HG03196 (cell line): Measurements from ENCODE around the gene ZCWPW1.
A peak's percentile ranks its signal among the peaks of the same experiment; 100 is the strongest.

Experiments
- ATAC-seq: cut with Tn5 transposase; IDR thresholded peaks from one replicate; pipeline ENCODE4 v1.9.1; 2021; ENCODE audit not compliant: unreplicated experiment

The ZCWPW1 gene

GRCh38 chr7:100428199-100428966, at the start of gene ZCWPW1:
TSS of gene ZCWPW1 (minus strand) at chr7:100428703. CDS start at chr7:100420649, 8,054 bp downstream.
- ATAC-seq, result peak; percentile 51

GRCh38 chr7:100477871-100478267, 49.4 kb upstream of the ZCWPW1 start:
- no peak for ATAC-seq

- no peak for ATAC-seq
Observed at GRCh38 chr7:100476903-100477870, 48.7 kb upstream of the ZCWPW1 start.

GRCh38 chr7:100476101-100476780, 47.7 kb upstream of the ZCWPW1 start:
- ATAC-seq, result no peak

- no peak for ATAC-seq
Observed at GRCh38 chr7:100475549-100475948, 47.0 kb upstream of the ZCWPW1 start.

GRCh38 chr7:100472854-100473499, 44.5 kb upstream of the ZCWPW1 start:
- ATAC-seq, result no peak

DNA sequence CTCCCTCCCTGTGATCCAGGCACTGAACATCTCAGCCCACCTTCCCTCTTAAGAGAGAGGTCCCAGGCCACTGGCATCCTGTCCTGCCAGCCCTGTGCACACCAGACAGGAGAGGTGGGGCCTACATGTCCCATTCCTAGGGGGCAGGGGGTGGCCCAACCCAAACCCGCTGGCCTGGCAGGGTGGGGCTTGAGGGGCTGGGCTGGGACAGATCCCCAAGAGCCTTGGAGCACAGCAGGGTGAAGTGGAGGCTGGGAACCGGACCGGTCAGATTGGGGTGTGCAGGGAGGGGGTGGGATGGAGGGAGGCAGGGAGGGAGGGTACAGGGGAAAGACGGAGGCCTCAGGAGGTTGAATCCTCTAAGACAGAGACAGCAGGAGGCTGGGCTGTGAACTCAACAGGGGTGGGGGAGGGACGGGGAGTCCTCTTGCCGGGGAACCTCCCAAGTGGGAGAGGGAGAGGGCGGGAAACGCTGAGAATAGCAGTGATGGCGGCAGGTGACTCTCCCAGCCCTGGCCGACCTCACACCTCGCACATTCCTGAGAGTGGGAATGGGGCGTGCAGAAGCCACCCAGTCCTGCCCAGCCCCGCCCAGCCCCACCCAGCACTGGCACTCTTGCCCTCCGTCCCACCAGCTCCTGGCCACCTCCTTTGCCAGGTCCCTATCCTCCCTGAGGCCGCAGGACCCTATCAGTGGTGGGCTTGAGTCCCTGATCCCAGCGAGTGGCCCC, 43.8 kb upstream of the ZCWPW1 start:
- ATAC-seq, result no peak

GRCh38 chr7:100471021-100471420, 42.5 kb upstream of the ZCWPW1 start:
- no peak for ATAC-seq

DNA sequence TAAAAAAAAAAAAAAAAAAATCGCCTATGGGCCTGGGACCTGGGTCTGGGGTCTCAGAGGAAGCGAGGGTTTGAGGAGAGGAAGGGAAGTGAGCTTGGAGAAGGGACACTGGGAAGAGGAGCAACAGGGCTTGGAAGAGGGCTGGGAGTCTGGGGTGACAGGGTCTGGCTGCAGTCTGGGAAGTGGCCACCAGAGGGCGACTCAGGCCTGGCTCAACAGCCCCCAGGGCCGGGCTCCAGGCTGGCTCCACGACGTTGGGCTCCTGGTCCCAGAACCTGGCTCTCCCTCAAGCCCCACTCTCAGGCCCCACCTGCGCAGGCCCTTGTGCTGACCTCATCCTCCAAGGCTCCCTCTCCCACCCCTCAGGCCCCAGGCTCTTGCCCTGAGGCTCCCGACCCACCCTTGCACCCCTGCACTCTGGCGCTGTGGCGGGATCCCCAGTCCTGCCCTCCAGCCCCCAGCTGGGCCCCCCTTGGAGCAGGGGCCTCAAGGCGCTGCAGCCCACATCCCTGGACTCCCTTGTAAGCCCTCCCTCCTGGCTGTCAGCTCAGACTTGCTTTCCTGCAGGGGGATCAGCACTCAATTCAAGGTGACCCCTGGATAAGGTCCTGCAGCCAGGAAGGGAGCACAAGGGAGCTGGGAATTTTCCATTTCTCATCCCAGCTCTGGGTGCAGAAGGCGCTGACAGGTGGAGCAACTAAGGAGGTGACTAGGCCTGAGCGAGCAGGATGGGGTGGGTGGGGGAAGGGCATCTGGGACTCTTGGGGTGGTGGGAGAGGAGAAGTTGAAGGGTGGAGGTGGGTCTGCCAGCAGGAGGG, 40.9 kb upstream of the ZCWPW1 start:
- ATAC-seq, result peak; percentile 47

DNA sequence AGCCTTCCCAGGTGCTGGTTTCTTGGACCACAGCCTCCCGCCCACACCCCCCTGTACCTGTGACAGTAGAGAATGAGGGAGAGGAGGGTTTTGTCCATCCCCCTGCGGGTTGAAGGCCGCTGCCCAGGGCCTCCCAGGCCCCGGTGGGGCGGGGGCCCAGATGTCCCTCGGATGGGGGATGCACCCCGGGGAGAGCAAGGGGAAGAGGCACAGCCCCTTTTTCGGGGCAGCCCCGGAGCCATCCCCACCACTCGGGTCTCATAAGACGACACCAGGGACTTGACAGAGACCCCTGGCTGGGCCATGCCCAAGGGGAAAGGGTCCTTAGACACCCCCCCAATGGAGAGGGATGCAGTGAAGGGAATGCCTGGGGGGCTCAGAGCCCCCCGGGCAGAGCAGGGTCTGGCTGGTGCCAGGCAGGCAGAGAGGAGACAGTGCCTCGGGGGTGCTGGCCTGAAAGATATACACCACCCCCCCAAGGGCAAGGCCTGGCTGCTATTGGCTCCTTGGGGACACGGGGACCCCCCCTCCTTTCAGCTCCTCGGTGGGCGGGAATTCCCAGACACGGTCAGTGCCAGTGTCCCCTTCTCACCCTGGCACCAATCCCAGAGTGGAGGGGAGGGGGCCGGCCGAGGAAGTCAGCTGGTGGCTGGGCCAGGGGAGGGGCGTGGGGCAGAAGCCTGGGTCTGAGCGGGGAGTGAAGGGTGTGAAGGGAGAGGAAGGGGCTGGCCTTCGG, 39.3 kb upstream of the ZCWPW1 start:
- ATAC-seq, result no peak

DNA sequence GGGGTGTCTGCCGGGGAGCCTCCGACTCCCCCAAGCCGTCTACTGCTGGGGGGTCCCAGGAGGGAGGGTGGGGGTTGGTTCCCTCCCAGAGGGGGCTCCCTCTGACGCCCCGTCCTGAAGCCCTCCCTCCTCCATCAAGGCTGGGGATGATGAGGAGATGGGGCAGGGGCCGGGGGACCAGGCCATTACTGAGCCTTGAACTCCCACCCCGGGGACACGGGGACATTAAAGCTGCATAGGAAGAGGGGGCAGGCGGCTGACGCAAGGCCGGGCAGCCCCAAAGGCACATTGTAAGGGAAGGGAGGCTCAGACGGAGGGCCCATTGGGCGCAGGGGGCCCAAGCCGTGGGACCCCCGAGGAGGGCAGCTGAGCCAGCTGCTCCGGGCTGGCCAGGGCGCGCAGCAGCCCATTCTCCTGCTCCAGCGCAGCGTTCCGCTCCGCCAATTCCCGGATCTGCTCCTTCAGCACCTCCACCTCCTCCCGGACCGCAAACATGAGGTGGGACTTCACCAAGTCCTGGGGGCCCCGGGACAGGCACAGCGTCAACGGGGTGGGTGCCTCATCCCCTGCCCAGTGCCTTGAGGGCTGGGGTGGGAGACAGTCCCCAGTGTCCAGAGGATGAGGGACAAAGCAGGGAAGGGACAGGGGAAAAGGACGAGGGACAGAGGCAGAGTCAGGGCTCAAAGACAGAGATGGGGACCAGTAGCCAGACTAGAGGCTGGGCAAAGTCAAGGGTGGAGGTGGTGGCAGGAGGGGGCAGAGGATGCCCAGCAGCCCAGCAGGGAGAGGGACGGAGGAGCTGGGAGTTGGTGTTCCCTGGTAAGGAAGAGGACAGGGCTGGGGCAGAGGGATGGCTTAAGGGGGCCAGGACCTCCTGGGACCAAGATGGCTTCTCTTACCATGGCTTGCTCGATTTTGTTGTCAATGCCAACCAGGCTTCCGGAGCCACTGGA, 38.4 kb upstream of the ZCWPW1 start:
- ATAC-seq, result no peak

GRCh38 chr7:100465702-100466311, 37.3 kb upstream of the ZCWPW1 start:
- ATAC-seq, result no peak

- no peak for ATAC-seq
Observed at GRCh38 chr7:100465299-100465698, 36.8 kb upstream of the ZCWPW1 start.

DNA sequence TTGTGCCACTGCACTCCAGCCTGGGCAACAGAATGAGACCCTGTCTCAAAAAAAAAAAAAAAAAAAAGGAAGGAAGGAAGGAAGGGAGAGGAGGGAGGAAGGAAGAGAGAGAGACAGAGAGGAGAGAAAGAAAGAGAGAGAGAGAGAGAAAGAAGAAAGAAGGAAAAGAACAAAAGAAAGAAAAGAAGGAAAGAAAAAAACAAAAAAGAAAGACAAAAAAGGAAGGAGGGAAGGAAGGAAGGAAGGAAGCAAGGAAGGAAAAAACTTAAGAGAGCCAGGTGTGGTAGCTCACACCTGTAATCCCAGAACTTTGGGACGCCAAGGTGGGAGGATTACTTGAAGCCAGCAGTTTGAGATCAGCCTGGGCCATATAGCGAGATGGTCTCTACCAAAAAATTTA, 36.3 kb upstream of the ZCWPW1 start:
- no peak for ATAC-seq

GRCh38 chr7:100464210-100464660, 35.7 kb upstream of the ZCWPW1 start, which contains the start of gene SPACDR:
TSS of gene SPACDR (minus strand) at chr7:100464260. CDS start at chr7:100464025, 235 bp downstream.
- no peak for ATAC-seq

DNA sequence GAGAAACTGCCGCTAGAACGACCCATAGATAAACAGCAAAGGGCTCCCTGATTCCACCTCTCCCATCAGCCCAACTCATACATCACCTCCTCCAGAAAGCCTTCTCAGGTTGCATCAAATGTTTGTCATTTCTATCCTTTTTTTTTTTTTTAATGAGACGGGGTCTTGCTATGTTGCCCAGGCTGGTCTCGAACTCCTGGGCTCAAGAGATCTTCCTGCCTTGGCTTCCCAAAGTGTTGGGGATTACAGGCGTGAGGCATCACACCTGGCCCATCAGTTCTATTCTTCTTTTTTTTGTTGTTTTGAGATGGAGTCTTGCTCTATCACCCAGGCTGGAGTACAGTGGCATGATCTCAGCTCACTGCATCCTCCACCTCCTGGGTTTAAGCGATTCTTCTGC, 28.5 kb upstream of the ZCWPW1 start:
- no peak for ATAC-seq

DNA sequence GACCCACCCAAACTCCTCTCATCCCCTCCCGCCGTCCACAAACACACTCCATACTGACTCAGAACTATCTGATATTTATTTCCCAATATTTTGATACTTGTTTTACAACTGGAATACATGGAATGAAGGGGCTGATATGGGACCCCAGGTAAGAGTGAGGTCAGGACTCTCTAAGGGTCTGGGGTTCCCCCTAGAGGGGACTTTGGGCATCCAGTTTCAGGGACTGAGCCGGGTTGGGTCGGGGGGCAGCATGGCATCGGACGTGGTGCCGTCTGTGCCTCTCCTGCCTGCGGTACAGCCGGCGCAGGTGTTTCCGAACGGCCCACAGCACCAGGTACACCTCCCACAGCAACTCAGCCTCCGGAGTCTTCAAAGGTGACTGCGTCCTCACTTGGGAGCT, 28.1 kb upstream of the ZCWPW1 start:
- ATAC-seq, result no peak
